Stimulated activated CD4-positive, alpha-beta T cell treated with anti-CD3 and anti-CD28 coated beads, Interleukin-2, amount 100 ng/mL, for 48 hours (primary cell): ENCODE results near the gene RAB5B.

Experiments used
- DNase-seq, 2 donors: peaks; one replicate each; pipeline ENCODE4 v3.0.0-alpha.2; 2020

Gene RAB5B, protein sequence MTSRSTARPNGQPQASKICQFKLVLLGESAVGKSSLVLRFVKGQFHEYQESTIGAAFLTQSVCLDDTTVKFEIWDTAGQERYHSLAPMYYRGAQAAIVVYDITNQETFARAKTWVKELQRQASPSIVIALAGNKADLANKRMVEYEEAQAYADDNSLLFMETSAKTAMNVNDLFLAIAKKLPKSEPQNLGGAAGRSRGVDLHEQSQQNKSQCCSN

DNA sequence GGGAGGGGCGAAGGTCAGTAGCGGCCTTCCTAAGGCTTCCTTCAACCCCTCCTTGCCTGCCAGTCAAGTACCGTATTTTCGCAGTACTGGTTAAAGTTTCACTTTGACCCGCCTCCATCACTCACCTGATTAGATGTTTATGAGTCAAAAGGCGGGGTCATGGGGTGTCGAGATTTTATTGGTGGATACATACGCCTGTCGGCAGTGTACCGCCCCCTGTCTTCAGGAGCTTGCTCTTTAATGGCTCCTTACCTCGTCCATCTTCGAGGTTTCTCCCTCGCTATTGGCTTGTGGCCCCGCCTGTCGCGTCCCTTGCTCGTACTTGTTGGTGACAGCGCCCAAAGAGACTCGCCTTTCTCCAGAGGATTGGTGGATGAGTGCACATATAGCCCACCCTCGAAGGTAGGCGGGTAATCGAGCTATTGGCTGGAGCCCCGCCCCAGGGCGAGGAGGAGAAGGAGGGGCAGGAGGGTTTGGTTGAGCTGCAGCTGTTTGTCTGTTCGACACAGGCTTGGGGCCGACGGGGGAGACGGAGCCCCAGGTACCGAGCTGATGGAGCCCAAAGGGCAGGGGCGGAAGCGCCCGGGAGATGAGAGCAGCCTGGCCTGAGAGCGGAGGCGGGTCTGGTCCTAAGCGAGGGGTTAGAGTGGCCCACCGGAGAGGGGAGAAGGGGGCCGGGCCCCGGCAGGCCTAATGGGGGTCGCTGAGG lies at the start of gene RAB5B:
TSS of gene RAB5B (plus strand) at position 480 of the 709 bp plus-strand sequence. CDS start 12,883 bp downstream, outside the sequence.
- peak; percentile 89 to 95 for DNase-seq

DNA sequence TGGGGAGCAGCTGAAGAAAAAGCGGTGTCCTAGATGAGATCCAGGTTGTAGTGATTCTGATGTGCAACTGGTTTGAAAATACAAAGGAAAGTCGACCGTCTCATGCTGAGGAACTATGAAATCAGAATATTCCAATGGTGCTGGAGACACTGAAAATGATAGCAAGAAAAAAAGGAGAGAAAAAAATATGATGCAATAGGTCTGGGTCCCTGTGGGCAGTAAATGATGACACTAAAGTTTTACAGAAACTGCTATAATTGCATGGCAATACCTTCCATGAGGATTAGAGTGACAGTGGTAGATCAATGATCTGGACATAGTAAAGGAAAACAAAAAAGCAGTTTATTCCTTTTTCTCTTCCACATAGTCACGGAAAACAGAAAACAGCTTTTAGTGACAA lies 48.5 kb upstream of the RAB5B start:
- no peak for DNase-seq

DNA sequence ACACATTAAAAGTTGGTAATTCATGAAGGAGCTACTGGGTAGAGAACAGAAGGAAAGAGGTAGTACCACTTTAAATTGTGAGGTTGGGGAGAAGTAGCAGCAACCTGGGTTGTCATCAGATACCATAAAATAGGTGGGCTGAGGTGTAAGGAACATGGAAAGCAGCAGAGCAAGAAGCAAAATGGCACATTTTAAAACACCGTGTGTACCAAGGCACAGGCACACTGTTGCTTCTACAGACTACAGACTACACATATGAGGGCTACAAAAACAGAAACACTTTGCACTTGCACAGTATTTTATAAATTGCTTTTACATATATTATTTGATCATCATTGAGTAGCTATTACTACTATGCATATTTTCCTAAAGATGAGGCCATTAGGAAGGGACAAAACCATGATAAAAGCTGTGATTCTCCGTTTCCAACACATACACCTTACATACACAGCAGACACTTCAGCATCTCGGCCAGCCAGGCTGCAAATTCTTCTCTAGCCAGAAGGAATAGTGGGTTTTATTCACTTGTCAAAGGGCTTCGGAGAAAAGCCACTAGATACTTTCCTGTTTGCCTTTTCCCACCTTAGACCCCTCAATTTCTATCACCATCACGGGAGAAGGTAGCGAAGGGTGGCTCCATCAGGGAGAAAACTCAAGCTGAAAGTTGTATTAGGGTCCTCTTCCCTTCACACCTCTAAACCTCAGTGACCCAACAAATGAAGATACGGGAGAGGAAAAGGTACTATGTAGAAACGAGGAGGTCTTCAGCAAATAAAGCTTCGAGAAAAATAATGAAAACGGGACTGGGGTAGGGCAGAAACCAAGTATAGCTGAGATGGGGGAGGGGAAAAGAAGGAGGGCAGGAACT lies 47.8 kb upstream of the RAB5B start:
- DNase-seq, result no peak

DNA sequence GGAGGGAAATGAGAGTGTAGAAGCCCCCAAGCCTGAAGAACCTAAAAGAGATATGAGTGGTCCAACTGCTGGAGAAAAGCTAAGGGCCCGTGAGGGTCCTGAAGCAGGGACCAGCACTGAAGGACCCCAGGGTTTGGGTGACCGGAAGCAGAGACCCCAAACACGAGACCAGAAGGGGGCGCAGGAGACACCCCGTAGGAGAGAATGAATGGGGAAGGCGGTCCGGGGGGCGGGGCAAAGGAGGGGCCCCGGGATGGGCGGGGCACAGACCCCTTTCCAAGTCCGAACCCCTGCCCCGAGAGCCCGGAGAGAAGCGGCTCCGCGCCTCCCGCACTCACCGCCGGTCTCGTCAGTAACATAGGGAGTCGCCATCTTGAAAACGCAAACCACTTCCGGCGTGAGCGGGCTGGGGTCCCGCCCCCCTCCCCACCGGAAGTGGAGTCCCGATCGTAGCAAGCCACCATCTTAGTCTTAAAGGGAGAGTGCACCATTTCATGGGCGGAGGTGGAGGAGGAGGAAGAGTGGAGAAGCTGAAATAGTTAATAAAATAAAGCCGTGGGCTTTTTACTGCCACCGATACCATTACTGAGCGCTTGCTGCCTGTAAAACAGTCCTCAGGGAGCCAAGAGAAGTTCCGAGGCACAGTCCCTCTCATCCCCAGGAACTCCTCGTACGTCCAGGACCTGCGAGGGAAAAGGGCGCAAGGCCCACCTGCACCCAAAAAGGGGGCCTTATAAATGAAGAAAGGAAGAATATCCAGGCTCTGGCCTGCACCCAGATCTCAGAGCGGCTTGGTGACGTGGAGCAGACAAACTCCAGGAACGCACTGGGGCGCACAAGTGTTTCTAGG lies 46.9 kb upstream of the RAB5B start:
- peak; percentile 87 to 88 for DNase-seq

DNA sequence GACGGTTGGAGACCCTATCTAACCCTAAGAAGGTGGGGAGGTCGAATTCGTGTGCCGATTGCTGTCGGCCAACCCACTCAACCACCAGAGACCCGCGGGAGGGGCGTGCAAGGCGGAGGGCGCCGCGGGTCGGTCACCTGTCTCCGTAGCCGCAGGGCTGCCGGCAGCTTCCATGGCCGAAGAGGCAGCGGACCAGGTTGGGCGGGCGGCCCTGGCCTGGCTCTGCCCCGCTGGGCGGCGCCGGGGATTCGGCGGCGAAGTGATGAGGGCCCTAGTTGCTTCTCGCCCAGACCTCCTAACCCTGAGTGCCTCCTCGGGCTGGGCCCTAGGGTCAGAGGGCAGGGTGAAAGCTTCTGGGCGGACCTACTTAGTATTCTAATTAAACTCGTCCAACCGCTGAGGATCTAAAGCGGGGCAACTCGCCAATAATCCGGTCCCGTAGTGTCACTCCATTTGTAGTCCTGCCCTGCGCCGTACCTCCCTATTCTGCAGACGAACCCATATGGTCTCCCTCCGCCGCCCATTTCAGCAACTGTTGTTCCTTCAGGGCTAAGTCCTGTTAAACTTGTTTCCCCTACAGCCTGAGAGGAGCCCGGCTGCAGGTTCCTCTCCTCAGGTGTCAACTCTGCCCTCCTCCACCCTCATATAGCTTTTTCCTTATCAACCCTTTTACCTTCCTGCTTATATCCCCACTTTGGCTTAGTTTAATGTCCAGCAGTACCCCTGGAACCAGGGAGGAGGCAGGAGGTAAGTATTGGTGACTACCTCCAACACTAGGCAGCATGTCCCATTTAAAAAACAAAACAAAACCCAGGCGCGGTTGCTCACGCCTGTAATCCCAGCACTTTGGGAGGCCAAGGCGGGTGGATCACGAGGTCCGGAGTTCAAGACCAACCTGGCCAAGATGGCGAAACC lies 46.0 kb upstream of the RAB5B start, which contains the start of gene PYM1:
TSS of gene PYM1 (minus strand) at position 307 of the 915 bp plus-strand sequence. CDS start at position 174, 133 bp downstream.
- DNase-seq, result peak in 1 of 2 donors; percentile 47

DNA sequence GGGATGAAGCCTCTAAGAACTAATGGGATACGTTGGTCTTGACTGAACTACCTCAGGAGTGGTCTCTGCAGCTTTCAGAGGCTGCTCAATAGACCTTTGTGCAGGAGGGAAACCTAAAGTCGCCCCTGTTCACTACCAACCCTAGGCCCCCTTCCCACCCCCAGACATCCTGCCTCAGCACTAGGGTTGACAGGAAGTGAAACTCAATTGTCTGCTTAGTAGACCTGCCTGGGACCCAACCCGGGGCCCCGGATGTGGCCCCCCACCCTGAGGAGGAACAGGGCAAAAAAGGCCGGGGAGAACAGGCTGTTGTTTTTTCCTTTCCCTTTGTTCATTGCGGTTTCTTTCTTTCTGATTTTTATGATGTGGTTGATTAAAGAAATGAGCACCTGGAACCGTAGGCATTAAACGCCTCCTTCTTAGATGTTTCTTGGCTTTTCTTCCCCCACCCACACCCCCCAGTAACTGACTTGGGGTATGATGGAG lies 44.5 kb upstream of the RAB5B start:
- peak in 1 of 2 donors; percentile 73 for DNase-seq

DNA sequence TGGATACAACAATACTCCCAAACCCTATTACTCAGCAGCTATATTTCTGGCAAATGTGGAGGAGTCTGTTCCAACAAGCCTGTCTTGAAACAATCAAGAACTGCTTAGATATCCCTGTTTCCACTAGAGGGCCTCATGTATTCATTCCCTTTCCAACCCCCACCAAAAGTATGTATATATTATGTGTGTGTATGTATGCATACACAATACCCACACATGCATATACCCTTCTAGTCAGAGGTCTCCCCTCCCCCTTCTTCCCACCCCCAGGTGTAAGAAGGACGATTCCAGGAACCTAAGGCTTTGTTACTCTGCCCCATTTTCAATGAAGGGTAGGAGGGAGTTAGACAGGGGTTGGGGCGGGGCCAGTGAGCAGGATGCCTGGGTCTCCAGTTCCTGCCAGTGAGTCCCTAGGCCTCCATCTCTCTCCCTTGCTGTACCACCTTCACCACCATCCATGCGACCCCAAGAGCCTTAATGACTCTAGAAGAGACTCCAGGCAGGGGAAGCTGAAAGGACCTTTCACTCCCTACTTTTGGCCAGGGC lies 43.0 kb upstream of the RAB5B start, which contains the start of gene DGKA:
TSS of gene DGKA (plus strand) at position 392 of the 546 bp plus-strand sequence. CDS start 5,342 bp downstream, outside the sequence.
- DNase-seq, result peak; percentile 71 to 72

DNA sequence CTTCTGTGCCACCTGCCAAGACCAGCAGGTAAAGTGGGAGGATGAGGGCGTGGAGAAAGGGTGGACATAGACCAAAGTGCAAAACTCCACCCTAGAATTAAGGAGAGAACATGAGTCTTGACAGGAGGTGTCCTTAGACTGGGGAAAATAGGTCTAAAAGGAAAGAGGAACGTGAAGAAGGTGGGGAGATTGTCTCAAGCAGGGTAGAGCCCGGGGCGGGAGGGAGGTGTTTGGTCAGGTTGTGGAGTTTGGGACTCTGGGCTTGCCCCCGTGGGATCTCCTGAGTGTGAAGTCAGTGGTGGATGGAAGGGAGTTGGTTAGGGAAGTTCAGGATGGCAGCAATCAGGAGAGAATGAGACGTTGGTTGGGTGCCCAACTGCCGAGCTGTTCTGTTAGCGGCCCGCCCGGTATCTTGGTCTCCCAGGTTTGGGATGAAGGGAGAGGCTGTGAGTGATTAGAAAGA lies 42.5 kb upstream of the RAB5B start:
- no peak for DNase-seq

DNA sequence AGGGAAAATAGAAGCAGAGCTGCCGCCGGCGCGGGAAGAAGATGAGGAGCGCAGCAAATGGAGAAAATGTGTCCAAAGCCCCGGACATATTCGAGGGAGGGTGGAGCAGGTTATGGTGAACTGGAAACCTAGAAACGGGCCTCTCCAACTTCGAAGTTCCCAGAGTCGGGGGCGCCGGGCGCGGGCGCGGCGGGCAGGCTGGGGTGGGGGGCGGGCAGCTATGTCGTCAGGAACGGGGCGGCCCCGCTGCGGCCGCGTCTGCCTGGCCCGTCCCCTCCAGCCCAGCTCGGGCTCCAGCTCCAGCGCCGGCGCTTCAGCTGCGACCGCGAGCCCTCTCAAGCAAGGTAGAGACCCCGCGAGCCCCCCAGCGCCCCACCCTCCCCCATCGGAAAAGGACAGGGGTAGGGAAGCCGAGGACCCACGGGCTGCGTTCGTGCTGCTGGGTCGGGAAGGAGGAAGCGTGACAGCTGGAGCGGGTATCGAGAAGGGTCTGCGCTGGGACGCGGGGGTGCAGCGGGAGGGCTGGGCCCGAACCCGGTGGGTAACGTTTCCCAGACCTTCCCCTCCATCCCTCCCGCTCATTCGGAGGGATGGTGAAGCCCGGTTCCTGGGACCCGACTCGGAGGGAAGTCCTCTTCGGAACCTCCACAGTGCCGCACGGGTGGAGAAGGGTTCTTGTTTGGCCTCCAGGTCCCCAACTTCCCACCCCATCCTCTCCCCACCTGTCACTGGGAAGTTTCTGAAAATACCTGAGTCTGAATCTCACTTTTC lies 41.9 kb upstream of the RAB5B start:
- no peak for DNase-seq

DNA sequence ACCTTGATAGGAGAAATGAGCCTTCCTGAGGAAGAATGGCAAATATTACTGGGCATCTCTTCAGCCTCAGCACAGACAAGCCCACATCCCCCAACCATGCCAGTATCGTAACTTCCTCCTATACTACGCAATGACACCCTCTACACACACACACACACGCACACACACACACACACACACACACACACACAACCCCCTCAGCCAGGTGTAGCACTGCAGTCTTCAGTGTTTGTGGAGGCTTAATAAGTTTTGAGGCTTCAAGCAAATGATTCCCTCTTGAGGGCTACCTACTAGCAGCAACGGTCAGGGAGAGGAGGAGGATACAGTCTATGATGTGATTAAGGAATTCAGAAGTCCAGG lies 41.3 kb upstream of the RAB5B start:
- DNase-seq, result no peak

DNA sequence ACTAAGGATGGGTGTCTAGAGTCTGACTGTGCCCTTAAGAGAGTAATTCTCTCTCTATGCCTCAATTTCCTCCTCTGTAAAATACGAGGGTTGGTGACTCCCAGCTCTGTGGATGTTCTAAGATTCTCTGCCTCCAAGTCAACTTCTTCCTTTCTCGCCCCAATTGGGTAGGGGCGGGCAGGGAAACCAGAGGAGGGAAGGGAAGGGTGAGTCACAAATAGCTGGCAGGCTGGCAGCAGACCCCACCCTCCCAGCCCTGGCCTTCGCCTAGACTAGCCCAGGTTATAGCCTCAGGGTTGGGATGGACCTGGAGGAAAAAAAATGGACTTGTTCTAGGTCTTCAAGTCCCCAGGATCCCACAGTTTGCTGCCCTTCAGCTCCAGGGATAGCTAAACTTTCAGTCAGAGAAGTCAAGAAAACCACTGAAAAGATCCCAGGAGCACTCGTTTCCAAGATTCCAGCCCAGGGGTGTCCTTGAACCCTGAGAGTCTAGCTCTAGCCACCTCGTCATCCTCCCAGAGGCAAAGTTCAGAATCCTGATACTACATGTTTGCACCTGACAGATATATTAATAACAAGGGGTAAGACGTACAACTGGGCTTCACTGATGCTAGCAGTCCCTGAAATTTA lies 40.6 kb upstream of the RAB5B start:
- no peak for DNase-seq

DNA sequence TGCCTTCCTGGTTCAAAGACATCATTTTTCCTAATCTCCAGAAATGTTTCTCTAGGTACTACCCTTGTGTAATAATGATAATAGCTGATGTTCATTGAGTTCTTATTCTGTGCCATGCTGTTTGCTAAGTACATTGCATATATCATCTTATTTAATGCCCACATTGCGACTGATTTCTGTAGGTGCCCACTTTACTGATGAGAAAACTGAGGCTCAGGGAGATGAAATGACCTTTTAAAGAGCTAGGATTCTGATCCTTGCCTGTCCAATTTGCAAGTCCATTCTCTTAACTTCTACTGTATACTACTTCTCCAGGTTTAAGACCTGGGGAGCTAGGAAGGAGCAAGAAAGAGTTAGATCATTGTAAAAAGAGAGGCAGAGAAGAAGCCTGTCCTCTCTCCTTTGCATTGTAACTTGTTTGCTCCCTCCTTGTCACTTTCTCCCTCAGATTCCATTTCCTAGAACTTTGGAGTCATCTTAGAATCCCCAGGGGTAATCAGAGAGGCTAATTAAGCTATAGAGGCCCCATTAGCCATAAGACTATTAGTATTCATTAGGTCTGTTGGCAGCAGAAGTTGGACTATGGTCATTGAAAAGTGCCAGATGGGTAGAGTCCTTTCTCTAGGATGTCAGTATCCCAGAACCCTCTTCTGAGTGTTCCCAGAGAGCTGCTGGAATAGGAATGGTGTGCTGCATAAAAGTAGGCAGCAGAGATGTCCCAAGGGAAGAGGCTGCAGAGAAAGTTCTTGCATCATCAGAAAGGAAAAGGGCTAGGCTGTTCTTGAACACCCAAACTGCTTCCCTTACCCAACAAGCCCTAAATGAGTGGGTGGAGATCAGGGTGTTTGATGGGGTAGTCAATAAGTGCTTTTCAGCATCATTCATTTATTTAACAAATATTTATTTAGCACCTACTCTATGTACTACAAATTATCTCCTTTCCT lies 39.8 kb upstream of the RAB5B start:
- DNase-seq, result no peak

DNA sequence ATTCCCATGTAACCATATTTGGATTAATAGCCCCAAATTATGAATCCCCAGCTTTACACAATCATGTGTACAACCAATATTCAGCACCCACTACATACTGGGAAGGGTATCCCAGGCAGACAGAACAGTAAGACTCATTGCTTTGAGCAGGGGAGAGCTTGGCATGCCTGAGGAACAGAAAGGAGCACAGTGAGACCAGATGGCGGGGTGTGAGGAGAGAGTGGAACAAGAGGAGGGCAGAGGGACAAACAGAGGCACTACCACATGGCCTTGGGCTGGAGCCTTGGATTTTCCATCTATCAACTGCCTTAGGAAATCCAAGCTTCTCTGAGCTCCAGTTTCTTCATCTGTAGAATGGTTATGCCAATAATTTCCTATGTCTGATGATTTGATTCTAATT lies 39.1 kb upstream of the RAB5B start:
- DNase-seq, result no peak

DNA sequence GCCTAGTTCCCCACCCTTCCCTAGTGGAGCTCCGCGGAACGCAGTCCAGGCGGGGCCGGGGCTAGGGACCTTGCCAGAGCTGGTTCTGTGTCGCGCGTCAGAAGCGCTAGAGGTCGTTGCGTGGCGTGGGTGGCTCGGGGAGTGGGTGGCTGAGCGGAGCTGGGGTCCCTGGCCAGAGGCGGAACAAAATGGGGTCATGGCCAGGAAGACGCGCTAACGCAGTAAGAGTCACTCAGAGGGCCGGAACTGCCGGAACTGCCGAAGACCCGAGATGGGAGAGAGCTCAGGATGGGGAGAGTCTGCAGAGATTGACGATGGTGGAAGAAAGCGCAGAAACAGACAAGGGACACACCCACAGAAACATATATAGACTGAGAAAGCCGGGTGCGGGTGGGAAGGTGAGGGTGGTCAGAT lies 38.1 kb upstream of the RAB5B start:
- no peak for DNase-seq

DNA sequence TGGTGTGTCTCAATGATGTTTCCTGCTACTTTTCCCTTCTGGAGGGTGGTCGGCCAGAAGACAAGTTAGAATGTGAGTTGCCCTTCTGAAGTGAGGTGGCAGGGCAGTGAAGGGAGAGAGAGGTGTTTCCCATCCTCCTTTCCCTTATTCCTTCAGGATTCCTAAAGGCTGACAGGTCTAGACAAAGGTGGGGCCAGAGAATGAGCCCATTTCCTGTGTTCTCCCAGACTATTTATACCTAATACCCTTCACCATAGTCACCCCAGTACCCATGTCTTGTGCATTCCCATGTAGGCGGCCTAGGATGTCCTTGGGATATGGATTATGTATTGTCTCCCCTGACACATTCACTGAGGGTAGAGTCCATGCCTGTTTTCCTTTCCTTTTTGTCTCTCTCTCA lies 35.9 kb upstream of the RAB5B start:
- DNase-seq, result no peak

DNA sequence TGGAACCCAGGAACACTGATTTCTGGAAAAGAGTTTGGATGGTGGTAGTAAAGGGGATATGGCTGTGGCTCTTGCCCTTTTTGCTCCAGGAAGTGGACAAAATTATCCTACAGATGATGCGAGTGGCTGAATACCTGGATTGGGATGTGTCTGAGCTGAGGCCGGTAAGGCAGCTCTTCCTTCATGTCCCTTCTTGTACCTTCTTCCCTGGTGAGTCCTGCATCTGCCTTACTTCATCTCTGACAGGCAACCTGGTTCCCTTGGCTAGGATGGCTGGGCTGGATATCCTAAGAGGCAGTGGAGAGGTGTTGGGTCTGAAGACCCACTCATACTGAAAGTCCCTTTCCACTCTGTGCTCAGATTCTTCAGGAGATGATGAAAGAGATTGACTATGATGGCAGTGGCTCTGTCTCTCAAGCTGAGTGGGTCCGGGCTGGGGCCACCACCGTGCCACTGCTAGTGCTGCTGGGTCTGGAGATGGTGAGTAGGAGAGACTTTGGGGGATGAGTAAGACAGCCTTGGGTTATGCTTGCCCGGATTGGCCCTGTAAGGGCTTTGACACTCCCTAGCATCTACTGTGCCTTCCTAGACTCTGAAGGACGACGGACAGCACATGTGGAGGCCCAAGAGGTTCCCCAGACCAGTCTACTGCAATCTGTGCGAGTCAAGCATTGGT lies 34.9 kb upstream of the RAB5B start:
- no peak for DNase-seq

DNA sequence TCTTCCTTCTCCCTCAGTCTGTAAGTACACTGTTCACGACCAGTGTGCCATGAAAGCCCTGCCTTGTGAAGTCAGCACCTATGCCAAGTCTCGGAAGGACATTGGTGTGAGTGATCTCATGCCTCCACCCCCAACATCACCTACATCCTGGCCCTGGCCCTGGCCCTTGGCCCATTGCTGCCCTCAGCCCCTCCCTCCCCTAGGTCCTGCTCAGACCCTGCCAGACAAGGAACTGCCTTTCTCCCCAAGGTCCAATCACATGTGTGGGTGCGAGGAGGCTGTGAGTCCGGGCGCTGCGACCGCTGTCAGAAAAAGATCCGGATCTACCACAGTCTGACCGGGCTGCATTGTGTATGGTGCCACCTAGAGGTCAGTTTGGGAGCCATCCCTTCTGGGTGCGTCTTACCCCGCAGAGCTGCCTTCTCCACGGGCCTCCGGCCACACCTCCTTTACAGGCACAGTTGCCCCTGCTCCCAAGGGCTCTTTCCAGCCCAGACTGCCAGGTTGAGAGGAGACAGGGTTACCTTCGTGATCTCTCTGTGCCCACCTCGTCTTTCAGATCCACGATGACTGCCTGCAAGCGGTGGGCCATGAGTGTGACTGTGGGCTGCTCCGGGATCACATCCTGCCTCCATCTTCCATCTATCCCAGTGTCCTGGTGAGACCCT lies 33.7 kb upstream of the RAB5B start:
- DNase-seq, result peak; percentile 79 to 80
